ENCODE data around the gene GABPB1. TPM values are rescaled to one million over a fixed set of nuclear protein-coding genes. Genes with fewer than 3 reads are reported as not detected.
"Not testable (repeated sequence)": the region's sequence is repeated elsewhere in the genome, so short reads cannot be mapped to it uniquely, and the experiment has no call there.

Gene GABPB1
- total and polyA plus RNA-seq, 2 of the 13 experiments (the other 11 are each of a cell fraction or from before 2014, with no cell fraction given) = 17.5 to 39.5 TPM

DNA sequence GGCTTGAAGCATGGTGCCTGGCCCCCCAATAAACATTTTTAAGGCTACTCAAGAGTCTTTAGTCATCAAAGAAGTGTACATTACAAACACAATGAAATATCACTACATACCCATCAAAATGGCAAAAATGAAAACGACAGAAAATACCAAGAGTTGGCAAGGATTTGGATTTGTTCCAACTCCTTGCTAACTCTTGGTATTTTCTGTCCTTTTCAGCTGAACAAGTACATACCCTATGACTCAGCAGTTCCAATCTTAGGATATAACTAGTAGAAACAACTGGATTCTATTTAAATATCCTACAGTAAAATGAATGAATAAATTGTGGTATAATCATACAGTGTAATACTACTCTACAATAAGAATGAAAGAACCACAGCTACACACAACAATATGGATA lies 25.1 kb upstream of the GABPB1 start:
- POLR2A ChIA-PET = no interaction called here
- no peak overlapping the region for H3K9ac ChIP-seq (ENCODE audit: insufficient read depth, low read depth, low read length)
- no peaks in the 10 kb centered on the region for H4K20me1 ChIP-seq (ENCODE audit: insufficient read depth, low read length)
- no peak overlapping the region for H2AFZ ChIP-seq (ENCODE audit: low read length)
- H3K27ac ChIP-seq (ENCODE audit: extremely low read length, insufficient read depth, low read length) = no peak overlapping the region
- no peaks in the 10 kb centered on the region; the same call in 1 of the 2 replicates for H3K4me1 ChIP-seq (ENCODE audit: insufficient read depth, low read length)
- H3K4me3 ChIP-seq (replicated peaks in 1 of 3; ENCODE audit: insufficient read depth in 1 of 3, low read depth in 2 of 3, low read length in 3 of 3) = no peak overlapping the region
- in situ Hi-C loops (cut with HindIII; ENCODE audit: extremely low pct_ligation_motif_present, low pct_unique_long_range_greater_than_20kb) (no loop called here), intact Hi-C loops (cut with micrococcal nuclease; ENCODE audit: unreplicated experiment) (no loop called here)
- no peak overlapping the region for H3K4me2 ChIP-seq (ENCODE audit: low read depth, low read length)
- no TSS peak for BruUV-seq (replicated peaks)
- no peak for DNase-seq (ENCODE audit: low spot score)
- H3K27me3 ChIP-seq (ENCODE audit: control insufficient read depth in 1 of 2, insufficient read depth in 2 of 2, low read length in 2 of 2) = no peaks in the 10 kb centered on the region
- CTCF ChIA-PET (ENCODE audit: low intra/inter-chr PET ratio, low total read pairs) = no interaction called here
- FAIRE-seq = no peak
- H3K79me2 ChIP-seq (ENCODE audit: insufficient read depth, low read length) = no peaks in the 10 kb centered on the region
- 40% methylated on average over 1 of the region's 1 CpG for WGBS (ENCODE audit: low lambda C conversion rate)
- H3K9me3 ChIP-seq (ENCODE audit: low read length) = no peaks in the 10 kb centered on the region
- no peak for ATAC-seq
- TF ChIP-seq SRSF4 (IDR thresholded peaks at IDR 0.05; ENCODE audit: low read depth, low read length, poor library complexity, severe bottlenecking) (no peak), NFE2L2 (IDR thresholded peaks at IDR 0.05; ENCODE audit: low read length) (peak; percentile 69; the same call in 1 of the 2 replicates), ZNF7 (CRISPR knock-in tag; IDR thresholded peaks at IDR 0.05) (peak; percentile 94), MAFK (conservative IDR thresholded peaks at IDR 0.05 in 1 of 2, IDR thresholded peaks at IDR 0.05 in 1 of 2; ENCODE audit: low read length in 2 of 2) (peak in 1 of 2 experiments; percentile 6; a peak in 1 of 4 replicates)
- no peaks in the 10 kb centered on the region for H3K36me3 ChIP-seq (replicated peaks in 1 of 2; ENCODE audit: control insufficient read depth in 1 of 2, insufficient read depth in 2 of 2, low read length in 2 of 2)

DNA sequence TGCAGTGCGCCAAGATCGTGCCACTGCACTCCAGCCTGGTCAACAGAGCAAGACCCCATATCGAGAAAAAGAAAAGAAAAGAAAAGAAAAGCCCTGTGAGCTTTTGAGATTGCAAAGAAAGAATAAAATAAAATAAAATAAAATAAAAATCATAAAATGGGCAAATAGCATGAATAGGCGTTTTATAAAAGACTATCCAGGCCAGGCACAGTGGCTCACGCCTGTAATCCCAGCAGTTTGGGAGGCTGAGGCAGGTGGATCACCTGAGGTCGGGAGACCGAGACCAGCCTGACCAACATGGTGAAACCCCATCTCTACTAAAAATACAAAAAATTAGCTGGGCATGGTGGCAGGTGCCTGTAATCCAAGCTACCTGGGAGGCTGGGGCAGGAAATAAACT lies 24.4 kb upstream of the GABPB1 start:
- CTCF ChIA-PET (ENCODE audit: low intra/inter-chr PET ratio, low total read pairs); H3K9ac ChIP-seq (ENCODE audit: insufficient read depth, low read depth, low read length); BruUV-seq (replicated peaks); H3K36me3 ChIP-seq (replicated peaks in 1 of 2; ENCODE audit: control insufficient read depth in 1 of 2, insufficient read depth in 2 of 2, low read length in 2 of 2); H3K9me3 ChIP-seq (ENCODE audit: low read length); in situ Hi-C loops (cut with HindIII; ENCODE audit: extremely low pct_ligation_motif_present, low pct_unique_long_range_greater_than_20kb); H3K79me2 ChIP-seq (ENCODE audit: insufficient read depth, low read length); H3K4me1 ChIP-seq (ENCODE audit: insufficient read depth, low read length); intact Hi-C loops (cut with micrococcal nuclease; ENCODE audit: unreplicated experiment); H3K4me3 ChIP-seq (replicated peaks in 1 of 3; ENCODE audit: insufficient read depth in 1 of 3, low read depth in 2 of 3, low read length in 3 of 3); H3K27me3 ChIP-seq (ENCODE audit: control insufficient read depth in 1 of 2, insufficient read depth in 2 of 2, low read length in 2 of 2); H3K4me2 ChIP-seq (ENCODE audit: low read depth, low read length); POLR2A ChIA-PET; H2AFZ ChIP-seq (ENCODE audit: low read length); FAIRE-seq; ATAC-seq; H4K20me1 ChIP-seq (ENCODE audit: insufficient read depth, low read length); DNase-seq (ENCODE audit: low spot score); H3K27ac ChIP-seq (ENCODE audit: extremely low read length, insufficient read depth, low read length): not testable (repeated sequence)
- WGBS (ENCODE audit: low lambda C conversion rate) = 62% methylated on average over 7 of the region's 7 CpGs

Measured in HepG2 (cell line).